Measurements from ENCODE around the gene SF1.
"Not testable (repeated sequence)": the region's sequence is repeated elsewhere in the genome, so short reads cannot be mapped to it uniquely, and the experiment has no call there.

Gene SF1, protein sequence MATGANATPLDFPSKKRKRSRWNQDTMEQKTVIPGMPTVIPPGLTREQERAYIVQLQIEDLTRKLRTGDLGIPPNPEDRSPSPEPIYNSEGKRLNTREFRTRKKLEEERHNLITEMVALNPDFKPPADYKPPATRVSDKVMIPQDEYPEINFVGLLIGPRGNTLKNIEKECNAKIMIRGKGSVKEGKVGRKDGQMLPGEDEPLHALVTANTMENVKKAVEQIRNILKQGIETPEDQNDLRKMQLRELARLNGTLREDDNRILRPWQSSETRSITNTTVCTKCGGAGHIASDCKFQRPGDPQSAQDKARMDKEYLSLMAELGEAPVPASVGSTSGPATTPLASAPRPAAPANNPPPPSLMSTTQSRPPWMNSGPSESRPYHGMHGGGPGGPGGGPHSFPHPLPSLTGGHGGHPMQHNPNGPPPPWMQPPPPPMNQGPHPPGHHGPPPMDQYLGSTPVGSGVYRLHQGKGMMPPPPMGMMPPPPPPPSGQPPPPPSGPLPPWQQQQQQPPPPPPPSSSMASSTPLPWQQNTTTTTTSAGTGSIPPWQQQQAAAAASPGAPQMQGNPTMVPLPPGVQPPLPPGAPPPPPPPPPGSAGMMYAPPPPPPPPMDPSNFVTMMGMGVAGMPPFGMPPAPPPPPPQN

DNA sequence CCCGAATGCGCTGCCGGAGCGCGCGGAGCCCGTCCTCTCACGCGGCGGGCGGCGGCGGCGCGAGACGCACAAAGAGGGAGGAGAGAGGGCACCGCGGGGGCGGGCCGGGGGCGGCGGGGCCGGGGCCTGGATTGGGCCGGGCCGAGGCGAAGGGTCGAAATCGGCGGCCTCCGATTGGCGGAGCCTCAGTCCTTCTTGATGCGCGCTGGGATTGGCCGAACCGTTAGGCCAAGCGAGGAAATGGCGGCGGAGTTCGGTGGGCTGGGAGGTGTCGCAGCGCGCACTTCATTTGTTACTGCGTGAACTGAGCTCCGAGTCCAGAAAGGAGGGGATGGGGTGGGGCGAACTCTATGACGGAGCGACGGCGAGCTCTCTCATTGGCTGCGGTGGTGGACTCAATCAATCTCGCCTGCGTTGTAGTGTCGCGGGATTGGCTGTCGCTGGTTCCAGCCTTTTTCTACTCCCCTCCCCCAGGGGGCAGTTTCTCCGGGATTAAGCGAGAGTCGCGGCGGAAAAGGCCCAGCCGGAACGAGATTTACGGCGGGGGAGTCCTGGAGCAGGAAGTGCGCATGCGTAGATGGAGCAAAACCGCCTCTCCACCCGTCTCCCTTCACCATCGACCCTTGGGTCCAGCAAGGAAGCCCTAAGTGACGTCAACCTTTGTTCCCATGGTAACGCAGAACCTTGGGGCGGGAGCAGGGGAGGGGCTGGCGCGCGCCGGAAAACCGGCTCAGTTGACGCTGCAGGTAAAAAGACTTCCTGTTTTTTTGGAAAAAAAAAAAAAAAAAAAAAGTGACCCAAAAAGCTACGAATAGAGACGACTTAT is at the start of gene SF1:
Gene SF1 (minus strand): TSS at position 70 of the 826 bp plus-strand sequence. CDS start 150 bp downstream, outside the sequence.
- peak; percentile 95 for DNase-seq

DNA sequence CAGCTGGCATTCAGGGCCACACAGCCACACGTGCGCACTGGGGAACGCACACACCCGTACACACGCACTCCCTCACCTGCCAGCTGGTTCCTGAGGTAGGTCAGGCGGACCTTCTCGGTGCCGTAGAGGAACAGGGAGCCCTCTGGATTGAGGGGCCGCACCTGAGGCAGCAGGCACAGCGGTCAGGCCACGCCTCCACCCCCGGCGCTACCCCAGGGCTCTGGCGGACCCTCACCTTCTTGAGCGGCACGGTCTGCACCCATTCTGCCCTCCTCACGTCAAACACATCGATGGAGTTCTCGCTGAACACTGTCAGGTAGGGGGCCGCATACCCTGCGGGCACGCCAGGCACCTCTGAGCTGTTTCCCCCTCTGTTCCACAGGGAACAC is 49.1 kb upstream of the SF1 start:
- no peak for DNase-seq

DNA sequence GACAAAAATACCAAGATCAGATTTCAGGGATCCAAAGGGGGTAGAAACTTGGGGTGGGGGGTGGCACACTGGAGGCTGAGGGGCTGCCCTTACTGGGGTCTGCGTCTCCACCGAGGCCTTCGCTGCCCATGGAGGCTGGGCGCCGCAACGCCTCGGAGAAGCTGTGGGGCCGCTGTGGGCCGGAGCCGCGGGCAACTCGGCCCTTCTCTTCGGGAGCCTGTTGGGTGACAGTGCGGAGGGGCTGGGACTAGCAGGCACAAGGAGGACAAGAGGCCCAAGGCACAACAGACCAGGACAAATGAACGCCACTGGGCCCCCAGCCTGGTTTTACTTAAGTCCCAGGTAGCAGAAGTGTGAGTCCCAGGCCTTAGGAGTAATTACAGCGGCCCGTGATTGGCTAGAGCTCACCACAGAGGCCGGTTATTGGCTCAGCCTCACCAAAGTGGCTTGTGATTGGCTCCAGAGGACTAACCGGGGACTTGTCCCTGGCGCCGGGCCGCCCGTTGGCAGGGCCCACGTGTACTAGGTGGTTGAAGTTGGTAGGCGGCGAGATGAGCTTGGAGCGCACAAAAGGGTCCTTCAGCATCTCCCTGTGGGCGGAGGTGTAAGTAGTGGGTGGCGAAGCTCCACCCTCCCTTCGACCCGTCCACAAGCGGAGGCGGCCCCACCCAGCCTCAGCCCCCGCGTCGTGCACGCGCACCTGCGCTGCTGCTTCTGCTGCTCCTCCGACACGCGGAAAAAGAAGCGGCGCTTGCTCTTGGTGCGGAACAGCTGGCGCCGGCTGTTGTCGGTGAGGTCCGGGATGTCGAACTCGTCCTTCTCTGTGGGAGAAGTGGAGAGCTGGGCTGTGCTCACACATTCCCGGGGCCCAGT is 48.5 kb upstream of the SF1 start:
- no peak for DNase-seq

DNA sequence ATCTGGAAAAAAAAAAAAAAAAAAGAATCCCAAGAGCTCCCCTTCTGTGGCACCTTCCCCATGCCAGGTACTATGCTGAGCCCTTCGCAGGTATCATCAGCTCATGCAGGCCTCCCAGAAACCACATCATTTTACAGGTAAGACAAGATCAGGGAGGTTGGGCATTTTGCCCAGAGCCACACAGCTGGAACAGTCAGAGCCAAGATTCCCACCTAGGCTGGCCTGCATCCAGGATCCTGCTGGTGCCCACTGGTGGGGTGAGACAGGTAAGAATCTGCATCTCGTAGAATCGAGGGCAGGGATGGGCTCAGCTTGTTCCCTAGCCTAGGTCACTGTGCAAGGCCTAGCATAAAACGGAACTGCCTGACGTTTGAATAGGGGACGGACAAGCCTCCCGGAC is 47.7 kb upstream of the SF1 start:
- no peak for DNase-seq

DNA sequence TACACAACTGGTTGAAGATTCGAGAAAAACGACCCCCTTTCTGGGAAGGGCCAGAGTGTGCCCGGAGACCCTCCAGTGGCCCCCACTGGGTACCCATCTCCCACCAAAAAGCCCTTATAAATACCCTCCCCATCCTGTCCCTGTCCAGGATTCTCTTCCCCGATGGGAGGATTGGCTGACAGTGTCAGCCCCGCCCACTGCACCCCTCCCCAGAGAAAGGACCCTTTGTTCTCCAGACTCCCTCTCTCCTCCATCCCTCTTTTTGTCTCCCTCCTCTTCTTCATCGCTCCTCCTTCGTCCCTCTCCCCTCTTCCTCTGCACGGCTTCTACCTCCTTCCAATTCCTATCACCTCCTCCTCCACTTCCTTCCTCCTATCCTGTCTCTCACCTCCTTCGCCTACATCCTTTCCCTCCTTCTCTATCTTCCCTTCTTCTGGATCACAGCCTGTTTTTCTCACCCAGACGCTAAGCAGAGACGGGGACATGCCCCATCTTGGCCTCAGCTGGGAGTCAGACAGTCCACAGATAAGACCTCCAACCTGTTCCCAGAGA is 45.3 kb upstream of the SF1 start:
- DNase-seq, result no peak

DNA sequence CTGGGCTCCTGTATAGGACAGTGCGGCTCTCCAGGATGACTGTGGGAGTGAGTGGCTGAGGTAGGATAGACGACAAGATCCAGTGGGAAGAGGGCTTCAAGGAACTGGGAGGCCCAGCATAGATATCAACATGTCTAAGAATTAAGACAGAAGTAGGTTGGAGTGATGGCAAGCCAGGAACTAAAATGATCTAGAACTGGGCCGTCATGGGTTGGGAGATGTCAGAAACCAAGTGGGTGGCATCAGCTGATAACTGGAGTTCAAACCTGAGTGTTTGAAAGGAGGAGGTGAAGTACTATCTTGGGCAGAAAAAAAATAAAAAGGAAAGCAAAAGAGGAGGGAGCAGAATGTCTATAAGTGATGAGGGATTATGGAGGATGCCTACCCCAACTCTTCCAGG is 39.1 kb upstream of the SF1 start:
- DNase-seq, result no peak

DNA sequence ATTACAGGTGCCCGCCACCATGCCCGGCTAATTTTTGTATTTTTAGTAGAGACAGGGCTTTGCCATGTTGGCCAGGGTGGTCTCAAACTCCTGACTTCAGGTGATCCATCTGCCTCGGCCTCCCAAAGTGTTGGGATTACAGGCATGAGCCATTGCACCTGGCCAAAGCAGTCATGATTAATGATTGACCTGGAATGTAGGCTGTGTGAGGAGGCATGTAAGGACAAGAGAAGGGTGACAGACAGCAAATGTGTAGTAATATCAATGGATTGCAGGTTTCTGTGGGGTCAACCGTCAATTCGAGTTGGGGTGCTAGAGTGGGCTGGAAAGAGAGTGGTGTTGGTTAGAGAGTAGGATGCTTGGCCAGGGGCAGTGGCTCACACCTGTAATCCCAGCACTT is 37.1 kb upstream of the SF1 start:
- not testable (repeated sequence) for DNase-seq

DNA sequence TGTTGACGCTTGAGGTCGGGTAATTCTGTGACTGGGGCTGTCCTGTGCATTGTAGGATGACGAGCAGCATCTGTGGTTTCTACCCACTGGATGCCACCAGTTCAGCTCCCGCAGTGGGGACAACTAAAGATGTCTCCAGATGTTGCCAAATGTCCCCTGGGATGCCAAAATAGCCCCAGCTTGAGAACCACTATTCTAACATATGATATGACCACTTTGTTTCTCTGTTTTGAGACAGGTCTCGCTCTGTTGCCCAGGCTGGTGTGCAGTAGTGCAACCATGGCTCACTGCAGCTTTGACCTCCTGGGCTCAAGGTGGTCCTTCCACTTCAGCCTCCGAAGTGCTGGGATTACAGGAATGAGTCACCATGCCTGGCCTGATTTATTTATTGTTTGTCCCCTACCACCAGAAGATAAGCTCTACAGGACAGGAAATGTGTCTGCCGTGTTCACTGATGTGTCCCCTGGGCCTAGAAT is 36.4 kb upstream of the SF1 start:
- no peak for DNase-seq

DNA sequence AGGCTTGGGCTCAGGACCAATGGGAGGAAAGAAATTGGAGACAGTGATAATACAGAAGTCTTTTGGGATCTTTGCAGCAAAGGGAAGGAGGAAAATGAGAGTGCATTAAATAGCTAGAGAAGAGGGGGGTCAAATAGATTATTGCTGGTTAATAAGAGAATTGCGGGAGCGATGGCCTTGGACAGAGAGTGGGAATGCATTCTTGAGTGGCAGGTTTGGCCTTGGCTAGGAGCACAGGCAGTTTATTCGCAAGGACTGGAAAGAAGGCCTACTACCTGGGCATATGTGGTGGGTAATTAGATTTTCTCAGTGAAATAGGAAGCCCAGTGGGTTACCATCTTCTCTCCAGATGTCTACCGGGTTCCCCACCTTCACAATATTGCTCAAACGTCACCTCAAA is 35.5 kb upstream of the SF1 start:
- DNase-seq, result no peak

DNA sequence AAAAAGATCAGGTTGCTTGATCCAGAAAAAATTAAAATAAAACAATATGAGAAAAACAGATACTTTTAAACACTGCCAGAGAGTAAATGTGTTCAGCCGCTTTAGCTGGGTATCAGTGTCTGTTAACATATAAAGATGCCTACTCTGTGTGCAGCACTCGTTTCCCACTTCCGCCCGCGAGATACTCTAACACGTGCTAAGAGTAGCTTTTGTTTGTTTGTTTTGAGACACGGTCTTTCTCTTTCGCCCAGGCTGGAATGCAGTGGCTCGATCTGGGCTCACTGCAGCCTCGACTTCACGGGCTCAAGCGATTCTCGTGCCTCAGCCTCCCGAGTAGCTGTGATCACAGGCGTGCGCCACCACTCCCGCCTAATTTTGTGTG is 32.5 kb upstream of the SF1 start:
- no peak for DNase-seq

DNA sequence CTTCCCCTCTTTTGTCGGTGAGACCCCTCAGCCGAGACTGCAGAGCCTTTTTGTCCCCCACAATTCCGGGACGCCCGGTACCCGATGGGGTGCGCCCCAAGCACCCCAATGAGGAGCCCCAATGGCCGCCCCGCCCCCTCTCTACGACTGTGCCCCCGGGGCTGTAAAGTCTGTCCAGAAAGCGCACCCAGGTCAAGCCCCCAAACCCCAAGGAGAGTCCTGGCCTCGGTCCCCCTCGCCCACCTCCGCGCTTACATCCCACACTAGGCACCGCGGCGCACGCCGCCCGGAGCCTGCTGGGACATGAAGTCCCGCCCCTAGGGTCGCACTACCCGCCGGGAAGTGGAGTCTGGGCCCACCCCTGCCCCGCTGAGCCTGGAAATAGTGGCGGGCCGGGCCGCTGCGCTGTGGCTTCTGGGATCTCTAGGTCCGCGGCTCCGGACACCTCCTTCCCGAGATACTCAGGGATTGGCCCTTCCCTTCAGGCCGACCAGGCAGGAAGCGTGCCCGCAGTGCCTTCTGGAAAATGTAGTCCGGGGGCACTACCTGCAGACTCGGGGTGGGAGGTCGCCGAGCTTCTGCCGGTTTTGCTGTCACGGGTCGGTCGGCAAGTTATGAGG is 32.0 kb upstream of the SF1 start, which contains the start of gene MEN1:
Gene MEN1 (minus strand): TSS at position 281 of the 620 bp plus-strand sequence. CDS start 442 bp downstream, outside the sequence.
- DNase-seq, result no peak

DNA sequence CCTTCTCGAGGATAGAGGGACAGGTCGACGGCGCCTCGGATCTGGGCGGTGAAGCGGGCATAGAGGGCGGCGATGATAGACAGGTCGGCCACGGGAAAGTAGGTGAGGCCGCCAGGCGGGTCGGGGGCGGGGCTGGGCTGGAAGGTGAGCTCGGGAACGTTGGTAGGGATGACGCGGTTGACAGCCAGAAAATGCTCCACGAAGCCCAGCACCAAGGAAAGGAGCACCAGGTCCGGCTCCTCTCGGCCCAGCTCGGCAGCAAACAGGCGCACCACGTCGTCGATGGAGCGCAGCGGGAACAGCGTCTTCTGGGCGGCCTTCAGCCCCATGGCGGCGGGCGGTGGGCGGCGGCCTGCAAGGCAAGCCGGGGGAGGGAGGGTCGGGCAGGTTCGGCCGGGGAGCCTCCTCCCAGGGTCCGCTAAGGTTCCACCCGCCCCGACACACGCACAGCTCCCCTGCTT is 31.5 kb upstream of the SF1 start:
- no peak for DNase-seq

DNA sequence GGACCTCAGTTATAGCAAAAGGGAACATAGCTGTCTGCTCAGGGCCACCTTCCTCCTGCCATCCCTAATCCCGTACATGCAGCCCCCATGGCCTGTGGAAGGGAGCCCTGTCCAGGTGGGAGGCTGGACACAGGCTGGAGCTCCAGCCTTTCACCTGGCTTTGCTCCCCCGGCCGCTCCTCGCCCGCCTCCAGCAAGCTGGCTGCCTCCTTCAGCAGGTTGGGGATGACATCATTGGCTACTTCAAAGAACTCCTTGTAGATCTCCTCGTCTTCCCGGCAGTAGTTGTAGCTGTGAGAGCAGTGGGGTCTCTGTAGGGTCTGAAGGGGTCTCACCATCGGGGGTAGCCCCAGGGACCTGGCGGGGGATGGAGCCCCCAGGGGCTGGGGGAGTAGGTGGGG is 27.1 kb upstream of the SF1 start:
- no peak for DNase-seq

DNA sequence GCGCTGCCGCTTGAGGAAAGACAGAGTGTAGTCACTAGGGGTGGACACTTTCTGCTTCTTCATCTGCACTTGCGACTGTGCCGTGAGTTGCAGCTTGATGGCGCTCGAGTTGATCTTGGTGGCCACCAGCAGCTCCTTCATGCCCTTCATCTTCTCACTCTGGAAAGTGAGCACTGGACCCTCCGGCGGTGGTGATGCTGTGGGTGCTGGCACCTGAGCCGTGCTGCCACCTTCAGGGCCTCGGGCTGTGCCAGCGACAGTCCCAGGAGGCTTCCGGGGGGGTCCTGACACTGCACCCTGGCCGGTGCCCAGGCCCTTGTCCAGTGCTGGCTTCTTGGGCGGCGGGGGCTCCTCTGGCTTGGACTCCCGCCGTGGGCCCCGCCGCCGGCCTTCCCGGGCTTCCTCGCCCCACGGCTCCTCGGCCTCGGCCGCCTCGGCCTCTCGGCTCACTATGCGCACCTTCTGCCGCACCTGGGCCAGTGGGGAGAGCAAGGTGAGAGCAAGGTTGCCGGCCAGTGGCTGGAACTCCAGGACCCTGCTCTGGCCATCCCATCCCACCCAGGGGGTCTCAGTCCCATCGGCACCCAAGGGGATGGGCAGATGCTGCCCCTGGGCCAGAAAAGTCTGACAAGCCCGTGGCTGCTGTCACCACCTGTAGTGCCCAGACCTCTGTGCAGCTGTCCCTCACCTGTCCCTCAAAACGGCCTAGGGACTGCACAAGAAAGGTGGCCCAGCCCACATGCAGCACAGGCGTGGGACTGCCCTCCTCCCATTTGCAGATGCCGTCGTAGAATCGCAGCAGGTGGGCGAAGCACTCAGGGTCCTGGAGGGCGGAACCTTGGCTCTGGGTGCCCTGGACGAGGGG is 26.2 kb upstream of the SF1 start:
- no peak for DNase-seq

DNA sequence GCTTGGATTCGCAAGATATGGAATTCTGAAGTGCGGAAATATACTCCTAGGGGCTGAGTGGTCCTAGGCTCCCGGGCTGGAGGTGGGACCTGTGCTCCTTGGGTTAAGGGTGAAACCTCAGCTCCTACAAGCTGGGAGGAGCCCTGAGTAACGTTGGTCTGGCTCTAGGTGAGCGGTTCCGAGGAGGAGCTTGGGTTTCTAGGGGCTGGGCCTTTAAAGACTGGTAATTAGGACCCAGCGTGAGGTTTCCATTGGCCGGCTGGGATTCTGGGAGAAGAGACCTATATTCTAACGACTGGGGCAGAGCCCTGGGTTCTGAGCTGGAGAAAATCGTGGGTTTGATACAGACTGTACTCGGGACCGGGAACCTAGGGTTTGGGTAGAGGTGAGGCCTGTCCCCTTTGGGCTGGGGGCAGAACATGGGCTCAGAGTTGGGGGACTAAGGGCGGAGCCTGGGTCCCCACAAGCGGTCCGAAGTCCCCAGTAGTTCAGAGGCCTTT is 25.6 kb upstream of the SF1 start:
- DNase-seq, result no peak

DNA sequence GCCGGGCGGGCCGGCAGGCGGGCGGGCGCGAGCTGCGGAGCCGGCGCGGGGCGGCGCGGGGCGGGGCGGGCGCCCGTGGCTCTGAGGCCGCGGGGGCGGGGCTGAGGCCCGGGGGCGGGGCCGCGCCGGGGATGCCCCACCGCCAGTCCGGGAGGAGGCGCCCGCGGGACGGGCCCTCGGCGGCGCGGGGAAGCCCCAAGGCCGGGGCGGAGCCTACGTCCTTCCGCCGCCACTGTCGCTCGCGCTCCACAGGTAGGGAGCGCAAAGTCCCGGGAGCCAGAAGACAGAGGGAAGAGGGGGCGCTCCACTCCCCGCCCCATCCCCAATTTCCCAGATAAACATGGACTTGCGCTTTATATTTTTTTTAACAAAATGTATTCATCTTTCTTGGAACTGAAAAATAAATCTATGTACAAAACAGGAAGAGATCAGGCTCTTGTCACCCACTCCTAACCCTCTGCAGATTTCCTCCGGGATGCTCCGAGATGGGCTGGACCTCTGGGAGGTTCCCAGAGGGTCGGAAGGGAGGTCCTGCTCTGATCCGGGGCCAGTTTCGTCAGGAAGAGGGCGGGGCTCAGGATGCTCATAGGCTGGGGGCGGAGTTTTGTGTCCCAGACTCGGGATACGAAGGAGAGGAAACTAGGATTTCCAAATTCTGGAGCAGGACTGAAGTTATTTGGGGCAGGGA is 25.0 kb upstream of the SF1 start, which contains the start of gene MAP4K2:
Gene MAP4K2 (minus strand): TSS at position 57 of the 688 bp plus-strand sequence. CDS start 65 bp downstream, outside the sequence.
- no peak for DNase-seq

DNA sequence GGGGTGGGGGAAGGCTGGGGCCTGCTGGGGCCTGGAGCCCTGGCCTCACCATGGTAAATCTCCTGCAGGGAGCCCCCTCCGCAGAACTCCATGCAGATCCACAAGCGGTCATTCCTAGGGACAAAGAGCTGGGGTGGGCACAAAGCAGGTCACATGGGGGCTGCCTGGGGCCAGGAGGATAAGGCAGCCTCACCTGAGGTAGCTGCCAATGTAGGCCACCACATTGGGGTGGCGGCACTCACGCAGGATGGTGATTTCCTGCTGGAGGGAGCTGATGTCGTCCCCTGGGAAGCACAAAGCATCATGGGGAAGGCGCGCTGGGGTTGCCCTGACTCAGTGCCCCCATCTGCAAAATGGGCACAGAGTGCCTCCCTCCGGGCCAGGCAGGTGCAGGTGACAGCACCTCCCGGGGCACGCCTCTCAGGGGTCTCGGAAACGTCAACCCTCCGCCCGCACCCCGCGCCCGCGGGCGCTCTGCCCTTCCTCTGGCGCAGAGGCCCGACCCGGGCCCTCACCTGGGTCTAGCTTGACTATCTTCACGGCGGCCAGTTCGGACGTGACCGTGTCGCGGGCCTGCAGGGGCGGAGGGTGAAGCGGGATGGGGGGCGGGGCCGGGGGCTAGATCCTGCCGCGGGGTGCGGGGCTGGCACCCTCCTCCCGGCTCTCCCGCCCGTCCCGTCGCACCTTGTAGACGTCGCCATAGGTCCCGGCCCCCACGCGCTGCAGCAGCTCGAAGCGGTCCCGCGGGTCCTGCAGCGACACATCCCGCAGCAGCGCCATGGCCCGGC is 24.2 kb upstream of the SF1 start:
- DNase-seq, result no peak

DNA sequence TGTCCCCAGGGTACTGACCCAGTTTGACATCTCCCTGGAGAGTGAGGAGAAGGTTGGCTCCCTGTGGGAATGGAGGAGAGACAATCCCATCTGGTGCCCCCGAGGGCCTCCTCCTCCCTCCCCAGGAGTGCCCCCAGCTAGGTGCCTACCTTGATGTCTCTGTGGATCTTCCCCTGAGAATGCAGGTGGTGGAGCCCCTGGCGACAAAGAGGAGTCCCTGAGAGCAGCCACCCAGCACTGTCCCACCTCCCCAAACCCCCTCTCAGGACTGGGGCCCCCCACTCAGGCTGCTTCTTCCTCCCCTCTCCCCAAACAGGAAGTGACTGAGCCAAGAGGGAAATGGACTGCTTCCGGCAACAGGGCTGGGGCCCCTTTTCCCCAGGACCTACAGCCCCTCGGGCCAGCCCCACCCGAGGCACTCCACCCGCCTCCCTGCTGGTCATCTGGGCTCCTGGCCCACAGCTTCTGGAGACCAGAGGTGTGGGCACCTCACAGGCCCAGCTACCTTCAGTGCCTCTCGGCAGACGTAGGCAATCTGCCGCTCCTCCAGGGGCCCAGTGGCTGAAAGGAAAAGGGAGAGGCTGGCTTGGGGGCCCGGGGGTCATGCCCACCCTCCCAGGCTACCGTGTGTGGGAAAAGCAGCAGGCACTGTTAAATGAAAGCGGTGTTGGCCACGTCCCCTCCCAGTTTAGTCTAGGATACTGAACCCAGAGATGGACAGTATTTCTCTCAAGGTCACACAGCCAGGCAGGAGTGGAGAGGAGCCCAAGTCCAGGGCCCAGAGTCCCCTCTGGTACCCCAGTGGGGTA is 23.4 kb upstream of the SF1 start:
- DNase-seq, result no peak

All from cortex of kidney (tissue), 1 donor.